Mesendoderm (in vitro differentiated cells): ENCODE data around the gene IMPACT.
A peak's percentile ranks its signal among the peaks of the same experiment; 100 is the strongest.

Source experiments
- DNase-seq: peaks from one replicate; pipeline ENCODE4 v3.0.0; 2013
- H2AK5ac ChIP-seq: 2 replicates; pipeline ENCODE4 v1.6.1; 2013; ENCODE audit warnings: low read length, inconsistent platforms
- H2BK120ac ChIP-seq: 2 replicates; pipeline ENCODE4 v1.6.1; 2013; ENCODE audit warnings: low read depth, mild to moderate bottlenecking, low read length, moderate library complexity, mixed read lengths
- H2BK15ac ChIP-seq: replicated peaks from 2 replicates; pipeline ENCODE4 v1.6.1; 2013; ENCODE audit warnings: low read depth, mild to moderate bottlenecking, moderate library complexity
- H2BK5ac ChIP-seq: 2 replicates; pipeline ENCODE4 v1.6.1; 2013; ENCODE audit warnings: low read length, inconsistent platforms
- H3K18ac ChIP-seq: 2 replicates; pipeline ENCODE4 v1.6.1; 2013; ENCODE audit warnings: mild to moderate bottlenecking, low read length, mixed read lengths
- H3K23ac ChIP-seq: one replicate; pipeline ENCODE4 v1.6.1; 2013; ENCODE audit warnings: low read length
- H3K27ac ChIP-seq: 2 replicates; pipeline ENCODE4 v1.5.1; 2013; ENCODE audit warnings: low read depth, mild to moderate bottlenecking, inconsistent platforms, low read length, moderate library complexity
- H3K27me3 ChIP-seq: 2 replicates; pipeline ENCODE4 v1.6.1; 2013; ENCODE audit warnings: low read length, control low read depth, mild to moderate bottlenecking, inconsistent platforms; ENCODE audit not compliant: insufficient read depth, poor library complexity
- H3K36me3 ChIP-seq: 2 replicates; pipeline ENCODE4 v1.6.1; 2013; ENCODE audit warnings: low read length, inconsistent platforms; ENCODE audit not compliant: control insufficient read depth, insufficient read depth
- H3K4ac ChIP-seq: one replicate; pipeline ENCODE4 v1.6.1; 2013; ENCODE audit warnings: low read depth, mild to moderate bottlenecking, low read length, moderate library complexity
- H3K4me1 ChIP-seq: 2 replicates; pipeline ENCODE4 v1.6.1; 2013; ENCODE audit warnings: low read depth, low read length, inconsistent platforms; ENCODE audit not compliant: control insufficient read depth
- H3K4me2 ChIP-seq: 2 replicates; pipeline ENCODE4 v1.6.1; 2013; ENCODE audit warnings: low read length
- H3K4me3 ChIP-seq: 2 replicates; pipeline ENCODE4 v1.5.1; 2013; ENCODE audit warnings: mild to moderate bottlenecking, low read length
- H3K56ac ChIP-seq: one replicate; pipeline ENCODE4 v1.6.1; 2013; ENCODE audit warnings: low read length
- H3K79me1 ChIP-seq: 2 replicates; pipeline ENCODE4 v1.6.1; 2013; ENCODE audit warnings: low read length, inconsistent platforms
- H3K79me2 ChIP-seq: 2 replicates; pipeline ENCODE4 v1.6.1; 2013; ENCODE audit warnings: mild to moderate bottlenecking, low read length; ENCODE audit not compliant: control insufficient read depth, insufficient read depth
- H3K9ac ChIP-seq: 2 replicates; pipeline ENCODE4 v1.6.1; 2013; ENCODE audit warnings: low read length, inconsistent platforms
- H4K5ac ChIP-seq: one replicate; pipeline ENCODE4 v1.6.1; 2013; ENCODE audit warnings: low read length
- H4K8ac ChIP-seq: one replicate; pipeline ENCODE4 v1.6.1; 2013; ENCODE audit warnings: low read depth, mild to moderate bottlenecking, control low read depth, low read length, moderate library complexity
- WGBS: extraction: QIAGEN DNeasy Blood & Tissue Kit; methylation state at CpG from one replicate; pipeline ENCODE4 v1.1.7; 2013; ENCODE audit warnings: low lambda C conversion rate, missing lambda C conversion rate; ENCODE audit not compliant: insufficient coverage; ENCODE audit errors: extremely low coverage; 5-methylcytosine and 5-hydroxymethylcytosine counted together

Gene IMPACT

GRCh38 chr18:24388957-24389356, 37.5 kb upstream of the IMPACT start:
- Histone ChIP-seq H3K4me2 (no peak overlapping the region), H2BK120ac (no peak overlapping the region), H2AK5ac (no peak overlapping the region), H4K5ac (no peak overlapping the region), H2BK5ac (no peak overlapping the region), H3K79me2 (no peaks in the 10 kb centered on the region), H3K9ac (no peak overlapping the region), H3K79me1 (no peaks in the 10 kb centered on the region), H3K56ac (no peak overlapping the region), H2BK15ac (no peak overlapping the region), H3K23ac (no peak overlapping the region), H3K36me3 (no peaks in the 10 kb centered on the region), H4K8ac (no peak overlapping the region), H3K4me3 (no peak overlapping the region), H3K4me1 (no peaks in the 10 kb centered on the region), H3K4ac (no peak overlapping the region), H3K27ac (no peak overlapping the region), H3K18ac (no peak overlapping the region), H3K27me3 (no peaks in the 10 kb centered on the region)
- no peak for DNase-seq
- no CpG with 5 or more reads among the region's 3 CpGs for WGBS

GRCh38 chr18:24395049-24395795, 31.2 kb upstream of the IMPACT start:
- Histone ChIP-seq H4K8ac (no peak overlapping the region), H3K4me2 (no peak overlapping the region), H2BK15ac (no peak overlapping the region), H3K36me3 (no peaks in the 10 kb centered on the region), H3K27ac (no peak overlapping the region), H3K18ac (no peak overlapping the region), H3K4ac (no peak overlapping the region), H2BK5ac (no peak overlapping the region), H3K23ac (no peak overlapping the region), H3K56ac (no peak overlapping the region), H3K27me3 (no peaks in the 10 kb centered on the region), H3K79me1 (no peaks in the 10 kb centered on the region), H4K5ac (no peak overlapping the region), H2AK5ac (no peak overlapping the region), H3K4me3 (no peak overlapping the region), H3K9ac (no peak overlapping the region), H2BK120ac (no peak overlapping the region), H3K79me2 (peaks cover 2% of the 10 kb centered on the region), H3K4me1 (no peaks in the 10 kb centered on the region)
- WGBS: no CpG with 5 or more reads among the region's 11 CpGs
- no peak for DNase-seq

GRCh38 chr18:24396082-24396633, 30.3 kb upstream of the IMPACT start:
- H3K79me2 ChIP-seq: peaks cover 2% of the 10 kb centered on the region
- no peak overlapping the region for H3K23ac ChIP-seq
- WGBS: no CpG with 5 or more reads among the region's 8 CpGs
- no peaks in the 10 kb centered on the region for H3K4me1 ChIP-seq
- no peak overlapping the region for H2BK120ac ChIP-seq
- H3K27me3 ChIP-seq: no peaks in the 10 kb centered on the region
- H3K56ac ChIP-seq: no peak overlapping the region
- H3K9ac ChIP-seq: no peak overlapping the region
- no peak overlapping the region for H3K4me3 ChIP-seq
- no peak overlapping the region for H4K5ac ChIP-seq
- no peak overlapping the region for H3K27ac ChIP-seq
- no peak overlapping the region for H3K18ac ChIP-seq
- no peaks in the 10 kb centered on the region for H3K36me3 ChIP-seq
- H2BK5ac ChIP-seq: no peak overlapping the region
- no peak overlapping the region for H3K4ac ChIP-seq
- no peak for DNase-seq
- no peak overlapping the region for H2AK5ac ChIP-seq
- no peak overlapping the region for H4K8ac ChIP-seq
- H3K79me1 ChIP-seq: no peaks in the 10 kb centered on the region
- no peak overlapping the region for H2BK15ac ChIP-seq
- H3K4me2 ChIP-seq: no peak overlapping the region

GRCh38 chr18:24397131-24397693, 29.3 kb upstream of the IMPACT start:
- peak overlapping the region; percentile 85 for H3K9ac ChIP-seq
- no peak overlapping the region for H2BK15ac ChIP-seq
- DNase-seq: peak; percentile 71
- no peak overlapping the region for H2BK120ac ChIP-seq
- H3K4ac ChIP-seq: peak overlapping the region; percentile 87
- WGBS: no CpG with 5 or more reads among the region's 50 CpGs
- peak overlapping the region; percentile 51 for H2BK5ac ChIP-seq
- no peak overlapping the region for H2AK5ac ChIP-seq
- no peaks in the 10 kb centered on the region for H3K79me1 ChIP-seq
- H3K36me3 ChIP-seq: no peaks in the 10 kb centered on the region
- peak overlapping the region; percentile 75 for H3K18ac ChIP-seq
- H3K56ac ChIP-seq: peak overlapping the region; percentile 94
- H3K23ac ChIP-seq: peak overlapping the region; percentile 71
- no peaks in the 10 kb centered on the region for H3K27me3 ChIP-seq
- peak overlapping the region; percentile 42 for H3K27ac ChIP-seq
- peak overlapping the region; percentile 89 for H3K4me2 ChIP-seq
- H3K4me3 ChIP-seq: peak overlapping the region; percentile 81
- no peak overlapping the region for H4K8ac ChIP-seq
- no peaks in the 10 kb centered on the region for H3K4me1 ChIP-seq
- peaks cover 2% of the 10 kb centered on the region for H3K79me2 ChIP-seq
- no peak overlapping the region for H4K5ac ChIP-seq

- H3K4ac ChIP-seq: peak within 1 kb of the TSS; percentile 87
- peak; percentile 99 for DNase-seq
- no peak within 1 kb of the TSS for H4K5ac ChIP-seq
- peaks cover 2% of the 10 kb centered on the region for H3K79me2 ChIP-seq
- H3K9ac ChIP-seq: peak within 1 kb of the TSS; percentile 85
- peak within 1 kb of the TSS; percentile 81 for H3K4me3 ChIP-seq
- H2BK5ac ChIP-seq: peak within 1 kb of the TSS; percentile 51
- peak within 1 kb of the TSS; percentile 85 for H3K27ac ChIP-seq
- no peaks in the 10 kb centered on the region for H3K4me1 ChIP-seq
- H3K4me2 ChIP-seq: peak within 1 kb of the TSS; percentile 89
- H3K18ac ChIP-seq: peak within 1 kb of the TSS; percentile 75
- H3K27me3 ChIP-seq: no peaks in the 10 kb centered on the region
- H3K23ac ChIP-seq: peak within 1 kb of the TSS; percentile 71
- no CpG with 5 or more reads among the region's 55 CpGs for WGBS
- peak within 1 kb of the TSS; percentile 23 for H2BK120ac ChIP-seq
- no peak within 1 kb of the TSS for H2AK5ac ChIP-seq
- H3K56ac ChIP-seq: peak within 1 kb of the TSS; percentile 94
- no peak within 1 kb of the TSS for H2BK15ac ChIP-seq
- no peaks in the 10 kb centered on the region for H3K79me1 ChIP-seq
- no peak within 1 kb of the TSS for H4K8ac ChIP-seq
- no peaks in the 10 kb centered on the region for H3K36me3 ChIP-seq
Measured at GRCh38 chr18:24397694-24398368, 28.6 kb upstream of the IMPACT start, which contains the start of gene OSBPL1A. Gene OSBPL1A, minus strand, starts transcription at chr18:24397824. Its CDS starts 20,291 bp downstream, at chr18:24377533.
